Stimulated activated CD4-positive, alpha-beta T cell treated with anti-CD3 and anti-CD28 coated beads, Interleukin-15, amount 100 ng/mL, for 48 hours (primary cell): ENCODE results near the gene DLK1.

ENCODE experiments used
- DNase-seq, 2 donors: peaks; one replicate each; pipeline ENCODE4 v3.0.0-alpha.2; 2020; ENCODE audit warnings: low read depth in 2 of 2

Gene DLK1

DNA sequence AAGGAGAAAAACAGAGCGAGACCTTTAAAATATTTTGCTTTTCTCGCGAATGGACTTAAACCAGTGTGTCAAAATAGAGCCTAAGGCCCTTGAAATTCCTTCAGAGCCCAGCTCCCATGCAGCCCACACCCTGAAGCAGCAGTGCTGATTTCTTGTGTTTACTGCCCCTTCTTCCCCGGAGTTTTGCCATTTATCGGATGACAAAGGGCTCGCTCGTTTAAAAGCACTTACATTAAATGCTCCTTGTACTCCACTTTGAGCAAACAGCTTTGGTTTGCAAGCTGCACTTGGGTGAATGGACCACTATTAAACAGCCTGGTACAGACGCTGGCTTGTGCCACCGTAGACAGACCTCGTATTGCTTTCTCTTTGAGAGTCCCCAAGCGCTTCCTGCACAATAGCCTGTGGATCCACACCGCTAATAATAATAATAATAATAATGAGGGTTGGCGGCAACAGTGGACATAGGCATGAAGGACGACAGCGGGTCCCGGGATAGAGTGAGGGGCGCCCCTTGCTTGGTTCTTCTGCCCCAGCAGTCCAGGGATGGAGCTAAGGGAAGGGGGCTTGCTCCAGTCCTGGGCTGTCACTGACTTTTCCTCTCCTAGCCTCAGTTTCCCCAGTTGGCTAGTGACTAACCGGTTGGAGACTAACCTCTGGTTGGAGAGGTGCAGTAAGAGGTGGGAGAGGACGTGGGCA, 6.6 kb downstream of the DLK1 start:
- no peak for DNase-seq

DNA sequence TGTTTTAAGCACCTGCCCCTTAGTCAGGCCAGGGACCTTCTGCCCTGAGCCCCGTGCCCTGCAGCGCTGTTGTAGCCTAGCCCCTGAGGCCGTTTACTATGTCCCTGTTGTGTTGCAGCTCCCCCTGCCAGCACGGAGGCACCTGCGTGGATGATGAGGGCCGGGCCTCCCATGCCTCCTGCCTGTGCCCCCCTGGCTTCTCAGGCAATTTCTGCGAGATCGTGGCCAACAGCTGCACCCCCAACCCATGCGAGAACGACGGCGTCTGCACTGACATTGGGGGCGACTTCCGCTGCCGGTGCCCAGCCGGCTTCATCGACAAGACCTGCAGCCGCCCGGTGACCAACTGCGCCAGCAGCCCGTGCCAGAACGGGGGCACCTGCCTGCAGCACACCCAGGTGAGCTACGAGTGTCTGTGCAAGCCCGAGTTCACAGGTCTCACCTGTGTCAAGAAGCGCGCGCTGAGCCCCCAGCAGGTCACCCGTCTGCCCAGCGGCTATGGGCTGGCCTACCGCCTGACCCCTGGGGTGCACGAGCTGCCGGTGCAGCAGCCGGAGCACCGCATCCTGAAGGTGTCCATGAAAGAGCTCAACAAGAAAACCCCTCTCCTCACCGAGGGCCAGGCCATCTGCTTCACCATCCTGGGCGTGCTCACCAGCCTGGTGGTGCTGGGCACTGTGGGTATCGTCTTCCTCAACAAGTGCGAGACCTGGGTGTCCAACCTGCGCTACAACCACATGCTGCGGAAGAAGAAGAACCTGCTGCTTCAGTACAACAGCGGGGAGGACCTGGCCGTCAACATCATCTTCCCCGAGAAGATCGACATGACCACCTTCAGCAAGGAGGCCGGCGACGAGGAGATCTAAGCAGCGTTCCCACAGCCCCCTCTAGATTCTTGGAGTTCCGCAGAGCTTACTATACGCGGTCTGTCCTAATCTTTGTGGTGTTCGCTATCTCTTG, 7.6 kb downstream of the DLK1 start:
- no peak for DNase-seq

- DNase-seq, result no peak
Measured at GRCh38 chr14:100735271-100735670, 8.6 kb downstream of the DLK1 start.

DNA sequence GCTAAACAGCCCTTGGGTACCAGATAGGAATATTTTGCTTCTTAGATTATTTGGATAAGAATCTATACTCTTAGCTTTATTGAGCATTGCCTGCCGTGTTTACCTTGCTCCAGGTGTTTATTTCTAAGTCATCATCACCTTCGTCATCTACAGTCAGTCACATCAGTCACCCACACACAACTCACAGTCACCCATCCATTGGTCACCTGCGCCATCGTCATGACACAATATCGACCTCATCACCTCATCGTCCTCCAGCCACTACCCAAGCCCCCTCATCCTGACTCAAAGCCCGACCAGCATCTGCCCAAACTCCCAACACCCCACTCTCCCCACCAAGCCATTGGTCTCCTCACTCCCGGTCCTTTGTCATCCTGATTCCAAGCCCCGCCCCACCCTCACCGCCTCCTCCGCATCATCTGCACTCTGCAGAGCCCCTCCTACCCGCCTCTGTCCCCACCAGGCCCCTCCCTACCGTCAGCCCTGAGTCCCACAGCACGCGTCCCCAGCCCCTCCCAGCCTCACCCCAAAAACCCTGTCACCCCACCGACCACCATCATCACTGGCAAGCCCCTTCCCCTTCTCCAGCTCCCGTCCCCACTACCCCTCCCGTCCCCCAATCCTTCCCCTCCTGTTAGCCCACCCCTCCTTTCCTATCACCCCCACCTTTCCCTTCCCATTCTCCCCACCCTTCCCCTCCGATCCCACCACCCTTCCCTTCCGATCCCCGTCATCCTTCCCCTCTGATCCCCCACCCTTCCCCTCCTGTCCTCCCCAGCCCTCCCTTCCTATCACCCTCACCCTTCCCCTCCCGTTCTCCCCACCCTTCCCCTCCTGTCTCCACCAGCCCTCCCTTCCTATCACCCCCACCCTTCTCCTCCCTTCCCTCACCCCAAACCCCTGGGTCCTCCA, 9.8 kb downstream of the DLK1 start:
- DNase-seq, result no peak

GRCh38 chr14:100737526-100737925, 10.8 kb downstream of the DLK1 start:
- no peak for DNase-seq

- DNase-seq, result no peak
Measured at GRCh38 chr14:100738269-100738691, 11.6 kb downstream of the DLK1 start.

- no peak for DNase-seq
Measured at GRCh38 chr14:100738704-100739131, 12.0 kb downstream of the DLK1 start.

DNA sequence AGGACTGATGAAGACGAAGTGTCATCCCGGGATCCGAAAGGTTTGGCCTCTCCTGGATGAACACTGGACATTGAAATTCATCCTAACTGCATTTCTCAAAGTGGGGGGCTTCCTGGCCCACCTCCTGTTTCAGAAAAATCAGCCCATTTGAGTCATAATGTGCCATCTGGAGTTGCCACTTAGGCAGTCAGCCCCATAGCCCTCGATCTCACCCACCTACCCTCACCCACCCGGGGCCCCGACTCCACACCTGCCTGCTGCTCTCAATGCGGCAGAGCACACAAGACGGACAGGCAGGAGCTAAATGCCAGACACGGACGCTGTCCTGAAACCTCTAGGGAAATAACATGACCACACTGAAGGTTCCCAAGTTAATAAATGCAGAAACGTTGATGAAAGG, 12.6 kb downstream of the DLK1 start:
- no peak for DNase-seq

GRCh38 chr14:100740196-100740825, 13.6 kb downstream of the DLK1 start:
- no peak for DNase-seq

- no peak for DNase-seq
Measured at GRCh38 chr14:100740929-100741328, 14.2 kb downstream of the DLK1 start.

DNA sequence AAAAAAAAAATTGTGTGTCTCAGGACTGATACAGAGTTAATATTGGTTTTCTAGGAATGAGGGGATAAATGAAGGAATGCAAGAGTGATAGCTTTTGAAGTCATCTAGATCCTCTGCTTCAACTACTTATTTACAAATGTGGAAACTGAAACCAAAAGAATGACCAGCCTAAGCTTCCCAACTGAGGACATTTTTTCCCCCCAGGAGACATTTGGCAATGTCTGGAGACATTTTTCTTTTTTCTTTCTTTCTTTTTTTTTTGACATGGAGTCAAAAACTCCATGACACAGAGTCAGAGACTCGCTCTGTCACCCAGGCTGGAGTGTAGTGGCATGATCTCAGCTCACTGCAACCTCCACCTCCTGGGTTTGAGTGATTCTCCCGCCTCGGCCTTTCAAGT, 15.3 kb downstream of the DLK1 start:
- no peak for DNase-seq

DNA sequence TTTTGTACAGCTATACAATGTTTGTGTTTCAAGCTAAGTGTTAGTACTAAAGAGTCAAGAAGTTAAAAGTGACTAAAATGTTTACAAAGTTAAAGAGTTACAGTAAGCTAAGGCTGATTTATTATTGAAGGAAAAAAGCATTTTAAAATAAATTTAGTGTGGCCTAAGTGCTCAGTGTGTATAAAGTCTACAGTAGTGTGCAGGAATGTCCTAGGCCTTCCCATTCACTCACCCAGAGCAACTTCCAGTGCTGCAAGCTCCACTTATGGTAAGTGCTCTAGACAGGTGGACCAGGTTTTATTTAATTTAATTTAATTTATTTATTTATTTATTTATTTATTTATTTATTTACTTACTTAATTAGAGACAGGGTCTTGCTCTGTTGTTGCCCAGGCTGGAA, 19.6 kb downstream of the DLK1 start:
- no peak for DNase-seq

DNA sequence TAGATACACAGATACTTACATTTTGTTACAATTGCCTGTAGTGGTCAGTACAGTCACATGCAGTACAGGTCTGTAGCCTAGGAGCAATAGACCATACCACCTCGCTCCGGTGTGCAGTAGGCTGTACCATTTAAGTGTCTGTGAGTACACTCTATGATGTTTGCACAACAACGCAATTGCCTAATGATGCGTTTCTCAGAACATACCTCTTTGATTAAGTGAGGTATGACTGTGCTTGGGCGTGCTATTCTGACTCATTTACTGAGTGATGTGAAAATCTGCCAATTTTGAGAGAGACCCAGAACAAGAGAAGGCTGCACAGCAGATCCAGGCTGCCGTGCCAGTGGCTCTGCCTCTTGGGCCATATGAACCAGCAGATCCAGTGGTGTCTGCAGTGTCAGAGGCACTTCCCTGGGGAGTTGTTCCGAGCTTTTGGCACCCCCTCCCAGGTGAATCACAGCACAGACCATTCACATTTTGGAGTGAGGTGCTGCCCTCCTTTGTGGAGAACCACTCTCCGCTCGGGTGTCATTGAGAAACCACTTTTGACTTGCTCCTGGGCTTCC, 20.4 kb downstream of the DLK1 start:
- DNase-seq, result no peak

DNA sequence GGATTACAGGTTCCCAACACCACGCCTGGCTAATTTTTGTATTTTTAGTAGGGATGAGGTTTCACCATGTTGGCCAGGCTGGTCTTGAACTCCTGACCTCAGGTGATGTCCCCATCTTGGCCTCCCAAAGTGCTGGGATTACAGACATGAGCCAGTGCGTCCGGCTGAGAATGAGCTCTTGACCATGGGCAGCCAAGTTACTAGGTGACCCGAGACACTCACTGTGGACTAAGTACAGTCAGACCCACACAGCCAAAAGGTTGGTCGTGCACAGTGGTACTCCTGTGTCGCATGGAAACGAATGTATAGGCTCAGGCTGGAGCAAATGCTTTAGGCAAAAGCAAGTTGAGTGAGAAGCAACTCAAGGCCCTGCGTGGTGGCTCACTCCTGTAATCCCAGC, 21.0 kb downstream of the DLK1 start:
- no peak for DNase-seq

DNA sequence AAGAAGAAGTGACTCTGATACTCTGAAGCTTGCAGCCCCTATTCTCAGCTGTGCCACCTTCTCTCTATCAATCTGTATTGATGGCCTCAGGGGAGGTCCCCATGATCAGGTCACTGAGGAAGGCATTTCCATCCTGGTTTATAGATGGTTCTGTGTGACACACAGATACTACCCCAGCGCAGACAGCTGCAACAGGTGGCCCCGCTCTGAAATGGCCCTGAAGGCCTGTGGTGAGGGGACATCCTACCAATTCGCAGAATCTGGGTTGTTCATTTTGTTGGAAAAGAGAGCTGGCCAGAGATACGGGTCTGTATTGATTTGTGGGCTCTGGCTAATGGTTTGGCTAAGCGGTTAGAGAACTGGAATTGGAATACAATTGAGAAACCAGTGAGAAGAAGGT, 21.7 kb downstream of the DLK1 start:
- DNase-seq, result no peak

- no peak for DNase-seq
Measured at GRCh38 chr14:100748944-100749343, 22.3 kb downstream of the DLK1 start.

DNA sequence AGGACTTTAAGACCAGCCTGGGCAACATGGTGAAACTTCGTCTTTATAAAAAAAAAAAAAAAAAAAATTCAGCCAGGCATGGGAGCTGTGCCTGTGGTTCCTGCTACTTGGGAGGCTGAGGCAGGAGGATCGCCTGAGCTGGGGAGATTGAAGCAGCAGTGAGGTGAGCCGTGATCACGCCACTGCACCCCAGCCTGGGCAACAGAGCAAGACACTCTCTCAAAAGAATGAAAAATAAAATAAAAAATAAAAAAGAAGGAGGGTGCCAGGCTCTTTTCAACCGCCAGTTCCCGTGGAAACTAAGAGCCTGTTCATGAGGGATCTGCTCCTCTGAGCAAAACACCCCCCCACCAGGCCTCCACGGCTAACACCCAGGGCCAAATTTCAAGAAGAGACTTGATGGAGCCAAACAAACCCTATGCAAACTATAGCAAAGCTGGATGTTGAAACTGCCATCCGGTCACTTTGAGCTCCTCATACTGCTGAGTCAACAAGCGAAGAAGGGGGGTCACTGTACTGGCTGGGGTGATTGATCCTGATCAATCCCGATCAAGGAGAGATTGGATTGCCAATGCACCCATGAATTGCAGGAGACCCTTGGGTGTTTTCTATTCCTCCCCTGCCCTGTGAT, 23.4 kb downstream of the DLK1 start:
- DNase-seq, result no peak

- no peak for DNase-seq
Measured at GRCh38 chr14:100750762-100751699, 24.3 kb downstream of the DLK1 start.

GRCh38 chr14:100754020-100754419, 27.3 kb downstream of the DLK1 start:
- no peak for DNase-seq

DNA sequence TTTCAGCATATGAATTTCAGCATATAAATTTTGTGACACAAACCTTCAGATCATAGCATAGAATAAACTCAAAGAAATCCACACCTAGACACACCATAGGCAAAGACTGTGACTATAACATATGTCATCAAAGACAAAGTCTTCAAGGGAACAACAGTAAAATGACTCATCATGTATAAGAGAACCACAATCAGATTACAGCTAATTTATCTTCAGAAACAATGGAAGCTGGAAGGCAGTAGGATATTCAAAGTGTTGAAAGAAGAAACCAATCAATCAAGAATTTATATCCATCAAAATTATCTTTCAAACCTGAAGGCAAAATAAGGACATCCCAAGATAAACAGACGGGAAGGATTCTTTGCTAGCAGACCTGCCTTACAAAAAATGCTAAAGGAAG, 29.0 kb downstream of the DLK1 start:
- DNase-seq, result no peak
